Skeletal muscle cell (primary cell): ENCODE measurements around the gene DTD1.
A peak's percentile ranks its signal among the peaks of the same experiment; 100 is the strongest.

ENCODE experiments used
- DNase-seq: peaks from one replicate; pipeline ENCODE4 v3.0.0-alpha.2; 2010; ENCODE audit warnings: low read depth
- H3K4me3 ChIP-seq: 2 replicates; pipeline ENCODE4 v1.5.1; 2011; ENCODE audit warnings: low read depth, mild to moderate bottlenecking, control low read depth, low read length, moderate library complexity

DTD1 gene

DNA sequence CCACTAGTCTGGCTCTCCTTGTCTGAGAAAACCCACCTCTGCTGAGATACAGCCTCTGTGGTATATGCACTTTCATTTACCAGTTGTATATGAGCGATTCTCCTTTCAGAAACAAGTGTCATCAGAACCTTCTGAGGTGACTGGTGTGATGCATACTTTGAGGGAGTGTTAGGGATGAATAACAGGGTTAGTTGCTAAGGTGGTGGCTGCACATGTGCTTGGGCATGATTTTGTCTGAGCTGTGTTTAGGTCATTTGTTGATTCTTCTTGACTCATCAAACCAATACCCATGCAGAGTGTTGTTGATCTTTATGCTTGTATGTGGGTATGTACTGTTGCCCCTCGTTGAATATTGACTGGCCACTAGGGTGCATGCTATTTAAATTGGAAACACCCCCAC is 25.7 kb downstream of the DTD1 start:
- no peak for DNase-seq

DNA sequence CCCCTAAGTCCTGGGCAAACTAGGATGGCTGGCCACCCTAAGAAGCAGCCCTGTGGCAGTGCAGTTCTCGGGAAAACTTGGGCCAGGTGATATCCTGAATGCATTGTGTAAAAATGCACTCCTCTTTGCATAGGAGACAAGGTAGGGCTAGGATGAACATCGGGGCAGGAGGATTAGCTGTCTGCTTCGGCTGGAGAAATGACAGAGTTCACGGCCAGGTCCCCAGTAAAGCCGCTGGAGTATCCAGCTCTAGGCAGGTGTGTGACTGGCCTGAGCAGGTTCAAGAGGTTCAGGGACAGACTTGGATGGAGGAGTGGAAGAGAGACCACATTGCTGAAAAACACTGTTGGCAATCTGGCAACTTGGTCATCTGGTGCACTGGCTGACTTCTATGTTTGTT is 26.4 kb downstream of the DTD1 start:
- no peak for DNase-seq
- no peak overlapping the region for H3K4me3 ChIP-seq

More for the DNA sequence above, 25.7 kb downstream of the DTD1 start:
- no peak overlapping the region for H3K4me3 ChIP-seq

DNA sequence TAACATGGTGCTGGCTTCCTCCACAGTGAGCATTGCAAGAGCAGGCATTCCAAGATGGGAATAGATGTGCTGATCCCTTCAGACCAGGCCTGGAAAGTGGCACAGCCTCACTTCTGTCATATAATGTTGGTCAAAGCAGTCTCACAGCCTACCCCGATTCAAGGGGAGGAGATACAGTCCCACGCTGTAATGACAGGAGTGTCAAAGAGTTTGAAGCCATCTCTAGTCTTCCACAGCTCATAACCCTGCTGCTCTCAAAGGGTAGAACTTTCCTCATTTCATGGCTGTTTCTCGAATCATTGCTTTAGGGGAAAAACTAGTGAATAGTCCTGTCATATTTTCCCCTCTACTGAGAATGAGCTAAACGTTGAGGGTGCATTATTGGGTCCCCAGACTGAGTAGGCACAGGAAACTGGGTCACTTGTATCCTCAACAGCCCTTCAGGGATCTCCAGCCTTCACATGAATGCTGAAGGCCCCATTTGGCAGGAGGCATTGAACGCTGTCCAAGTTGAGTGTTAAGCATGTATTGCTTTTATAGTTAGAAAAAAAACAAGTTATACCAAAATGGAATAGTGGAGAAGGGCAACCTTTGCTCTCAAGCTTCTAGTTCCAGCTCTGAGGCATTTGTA is 27.3 kb downstream of the DTD1 start:
- no peak for DNase-seq
- no peak overlapping the region for H3K4me3 ChIP-seq

DNA sequence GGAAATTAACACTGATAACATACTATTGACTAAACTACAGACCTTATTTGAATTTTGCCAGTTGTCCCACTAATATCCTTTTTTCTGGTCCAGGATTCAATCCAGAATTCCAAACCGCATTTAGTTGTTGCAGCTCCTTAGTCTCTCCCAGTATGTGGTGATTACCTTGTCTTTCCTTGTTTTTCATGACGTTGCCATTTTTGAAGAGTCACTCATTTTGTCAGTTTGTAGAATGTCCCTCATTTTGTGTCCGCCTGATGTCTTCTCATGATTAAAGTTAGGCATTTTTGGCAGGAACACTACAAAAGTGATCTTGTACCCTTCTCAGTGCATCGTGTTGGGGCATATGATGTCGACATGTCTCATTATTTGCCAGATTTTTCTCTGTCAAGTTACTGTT is 33.1 kb downstream of the DTD1 start:
- H3K4me3 ChIP-seq: no peak overlapping the region
- no peak for DNase-seq

DNA sequence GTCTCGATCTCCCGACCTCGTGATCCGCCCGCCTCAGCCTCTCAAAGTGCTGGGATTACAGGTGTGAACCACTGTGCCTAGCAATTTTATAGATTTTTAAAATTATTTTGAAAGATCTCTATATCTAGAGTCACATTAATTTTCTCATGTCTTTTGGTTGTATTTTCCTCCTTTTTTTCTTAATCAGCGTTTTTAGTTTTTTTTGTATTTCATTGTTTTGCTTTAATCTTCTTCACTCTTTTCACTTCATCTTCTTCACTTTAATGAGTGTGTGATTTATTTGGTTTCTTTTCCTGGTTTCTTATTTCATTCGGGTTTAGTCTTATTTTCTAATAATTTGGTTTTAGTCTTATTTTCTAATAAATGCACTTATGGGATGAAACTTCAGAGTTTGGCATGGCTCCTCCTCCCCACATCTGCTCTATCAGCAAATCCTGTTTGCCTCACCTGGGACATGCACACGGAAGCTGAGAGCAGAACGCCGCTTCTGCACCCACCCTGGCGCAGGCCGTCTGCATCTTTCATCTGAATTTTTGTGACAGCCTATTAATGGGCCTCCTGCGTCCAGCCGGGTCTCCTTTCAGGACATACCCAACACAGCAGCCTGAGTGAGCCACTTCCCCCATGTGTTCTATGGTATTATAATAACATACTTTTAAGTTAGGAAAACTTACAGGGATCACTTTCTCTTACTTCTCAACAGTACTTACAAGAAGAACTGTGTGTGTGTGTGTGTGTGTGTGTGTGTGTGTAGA is 35.5 kb downstream of the DTD1 start:
- H3K4me3 ChIP-seq: no peak overlapping the region
- no peak for DNase-seq

DNA sequence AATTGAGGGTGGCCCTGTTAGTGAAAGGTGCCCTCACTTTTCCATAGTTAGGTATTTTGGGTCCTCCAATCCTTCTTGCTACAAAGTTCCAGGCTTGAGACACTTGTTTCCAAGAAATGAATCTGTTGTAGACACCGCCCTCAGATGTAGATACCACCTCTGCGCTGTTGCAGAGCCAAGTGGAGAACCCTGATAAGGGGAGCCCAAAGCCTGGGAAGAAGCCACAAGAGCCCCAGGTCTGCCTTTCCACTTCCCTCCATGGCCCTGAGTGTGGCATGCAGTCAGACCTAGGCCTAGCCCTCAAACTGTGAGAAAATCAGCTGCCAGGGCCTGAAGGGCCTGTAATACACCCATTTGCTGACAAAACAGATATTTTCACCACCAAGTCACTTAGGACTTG is 37.1 kb downstream of the DTD1 start:
- H3K4me3 ChIP-seq: no peak overlapping the region

DNA sequence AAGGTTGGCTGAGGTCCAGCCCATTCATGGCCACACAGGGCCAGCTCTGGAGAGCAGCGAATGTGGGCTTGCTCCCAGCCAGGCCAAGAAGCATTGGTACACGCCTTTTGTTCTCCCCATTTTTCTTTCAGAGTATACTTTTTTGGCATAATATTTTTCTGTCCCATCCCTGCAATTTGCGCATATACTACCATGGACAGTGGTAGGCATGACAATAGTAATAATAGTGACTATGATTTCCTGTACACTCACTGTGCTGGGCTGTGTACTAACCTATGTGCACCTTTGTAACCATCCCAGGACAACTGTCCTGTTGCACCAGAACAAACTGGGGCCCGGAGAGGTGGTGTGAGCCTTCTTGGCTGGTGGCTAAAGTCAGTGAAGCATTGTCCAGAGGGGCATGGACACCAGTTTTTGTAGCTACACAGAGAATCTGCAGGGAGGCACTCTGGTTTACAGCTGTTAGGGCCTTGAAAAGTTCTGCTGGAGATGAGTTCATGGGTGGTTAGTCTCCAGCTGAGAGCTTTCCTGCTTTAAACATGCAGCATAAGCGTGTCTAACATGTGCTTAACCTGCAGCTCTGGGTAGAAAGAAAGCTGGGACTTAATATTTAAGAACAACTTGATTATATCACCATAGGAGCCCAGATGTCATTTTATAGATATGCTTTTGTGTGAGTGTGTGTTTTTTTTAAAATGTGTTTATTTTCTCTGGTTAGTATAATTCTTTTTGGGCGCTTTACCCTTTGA is 38.2 kb downstream of the DTD1 start:
- no peak overlapping the region for H3K4me3 ChIP-seq
- no peak for DNase-seq

More for the DNA sequence above, 37.1 kb downstream of the DTD1 start:
- DNase-seq: no peak

DNA sequence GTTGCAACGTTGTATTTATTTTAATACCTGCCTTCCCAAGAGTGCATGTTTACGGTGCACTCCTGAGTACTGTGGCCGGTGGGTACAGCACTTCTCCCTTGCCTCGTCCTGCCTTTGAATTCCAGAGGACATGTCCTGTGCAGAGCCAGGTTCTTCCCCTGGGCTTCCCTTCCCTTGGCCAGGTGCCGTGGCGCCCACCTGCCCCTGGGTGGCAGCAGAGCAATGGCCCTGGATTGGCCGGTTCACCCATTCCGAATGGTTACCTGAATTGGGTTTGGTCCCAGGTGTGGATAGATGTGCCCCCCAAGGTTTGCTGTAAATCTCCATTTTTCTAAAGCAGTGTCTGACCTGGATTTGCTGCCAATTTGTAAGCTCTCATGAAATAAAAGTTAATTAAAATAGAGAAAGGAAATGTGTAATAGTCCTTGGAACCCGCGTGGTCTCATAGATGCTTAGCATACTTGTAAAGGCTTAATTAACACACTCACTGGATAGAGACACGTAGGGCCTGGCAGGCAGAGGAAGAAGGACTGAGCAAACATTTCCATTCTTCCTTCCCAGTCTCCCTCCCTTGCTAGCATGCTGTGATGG is 40.6 kb downstream of the DTD1 start:
- DNase-seq: no peak
- H3K4me3 ChIP-seq: no peak overlapping the region

DNA sequence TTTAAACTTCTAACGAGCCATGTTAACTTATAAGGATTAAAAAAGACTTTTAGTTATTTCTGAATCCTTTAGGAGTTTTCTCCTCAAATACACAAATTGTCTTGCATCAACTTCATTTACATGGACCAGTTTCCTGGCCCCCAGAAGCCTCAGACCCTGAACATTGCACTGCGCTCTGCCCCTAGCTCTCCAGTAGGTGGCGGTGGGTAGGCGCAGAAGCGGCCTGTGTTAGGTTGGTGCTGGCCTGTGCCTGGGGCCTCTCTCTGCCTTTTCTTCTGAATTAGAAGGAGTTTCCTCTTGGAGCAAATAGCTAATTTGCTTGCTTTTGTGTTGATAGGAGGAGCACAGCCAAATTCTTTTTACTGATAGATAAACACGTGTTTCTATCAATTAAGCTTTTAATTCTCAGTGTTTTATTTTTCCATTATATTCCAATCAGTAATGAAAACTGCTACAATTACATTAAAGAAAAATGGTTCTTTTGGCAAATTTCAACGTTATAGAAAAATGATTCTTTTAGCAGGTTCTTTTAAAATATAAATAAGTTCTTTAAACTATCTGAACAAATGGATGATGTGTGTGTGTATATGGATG is 44.4 kb downstream of the DTD1 start:
- no peak for DNase-seq
- H3K4me3 ChIP-seq: no peak overlapping the region

DNA sequence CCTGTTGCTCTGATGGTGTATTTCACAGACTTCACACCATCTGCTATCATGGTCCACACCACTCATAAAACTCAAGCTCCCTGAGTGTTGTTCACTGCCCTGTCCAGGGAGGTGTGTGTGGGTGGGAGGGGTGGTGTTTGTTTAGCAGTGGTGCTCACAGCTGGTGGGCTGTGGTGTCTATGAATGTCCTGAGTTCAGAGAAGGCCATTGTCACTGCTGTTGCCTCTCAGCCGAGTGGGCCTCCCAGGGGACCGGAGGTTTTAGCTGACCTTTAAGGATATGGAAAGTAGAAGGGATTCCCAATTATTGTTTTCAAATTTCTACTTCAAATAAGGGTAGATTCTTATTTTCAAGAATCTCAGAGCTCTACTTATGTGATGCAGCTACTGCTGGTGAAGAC is 45.6 kb downstream of the DTD1 start:
- no peak overlapping the region for H3K4me3 ChIP-seq
- DNase-seq: no peak

DNA sequence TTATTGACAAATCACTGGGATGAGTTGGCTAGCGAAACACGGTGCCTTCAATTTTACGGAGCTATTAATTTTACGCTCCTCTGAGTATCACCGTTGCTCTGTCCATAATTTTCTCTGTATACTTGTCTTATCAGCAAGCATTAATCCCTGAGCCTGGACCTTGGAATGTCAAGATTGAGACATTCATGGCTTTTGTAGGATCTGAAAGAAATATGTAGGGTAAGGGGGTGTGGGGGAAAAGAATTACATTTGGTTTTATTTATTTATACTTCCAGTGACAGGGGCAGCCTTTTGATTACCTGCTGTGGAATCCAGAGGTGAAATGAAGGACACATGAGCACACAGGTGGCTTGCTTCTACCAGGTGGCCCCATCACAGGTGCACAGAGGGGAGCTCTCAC is 46.6 kb downstream of the DTD1 start:
- H3K4me3 ChIP-seq: no peak overlapping the region
- DNase-seq: no peak

DNA sequence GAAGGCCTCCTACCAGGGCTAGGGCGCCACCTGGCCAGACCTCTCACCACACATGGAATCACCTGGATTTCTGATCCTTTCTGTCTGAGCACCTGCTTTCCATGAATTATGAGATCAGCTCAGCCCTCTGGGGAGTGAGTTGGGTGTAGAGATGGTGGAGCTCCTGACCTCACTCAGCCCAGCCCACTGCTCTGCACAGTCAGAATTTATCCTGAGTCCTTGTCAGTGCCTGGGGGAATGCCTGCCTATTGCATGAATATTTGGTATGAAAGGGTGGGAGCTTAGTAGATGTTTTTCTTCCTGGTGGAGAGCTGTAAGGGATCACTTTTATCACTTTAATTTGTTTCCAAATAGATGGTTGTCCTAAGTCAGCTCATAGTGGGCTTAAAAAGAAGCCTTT is 47.5 kb downstream of the DTD1 start:
- H3K4me3 ChIP-seq: no peak overlapping the region
- no peak for DNase-seq

DNA sequence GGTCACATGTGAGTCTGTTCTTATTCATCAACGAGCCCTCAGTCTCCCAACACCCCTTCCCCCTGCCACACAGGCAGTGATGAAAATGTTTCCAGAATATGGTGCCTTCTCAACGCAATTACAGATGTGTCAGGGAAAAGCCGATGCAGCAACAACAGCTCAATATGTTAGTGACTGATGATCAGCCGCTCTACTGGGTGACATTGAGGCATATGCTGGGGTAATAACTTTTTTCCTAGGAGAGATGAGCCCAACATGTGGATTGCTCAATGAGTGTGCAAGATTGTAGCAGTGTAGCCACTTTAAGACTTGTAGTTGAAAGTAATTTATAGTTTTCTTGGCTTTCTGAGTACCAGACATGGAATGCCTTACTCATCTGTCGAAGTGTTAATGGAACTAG is 49.4 kb downstream of the DTD1 start:
- peak; percentile 38 for DNase-seq
- H3K4me3 ChIP-seq: no peak overlapping the region

DNA sequence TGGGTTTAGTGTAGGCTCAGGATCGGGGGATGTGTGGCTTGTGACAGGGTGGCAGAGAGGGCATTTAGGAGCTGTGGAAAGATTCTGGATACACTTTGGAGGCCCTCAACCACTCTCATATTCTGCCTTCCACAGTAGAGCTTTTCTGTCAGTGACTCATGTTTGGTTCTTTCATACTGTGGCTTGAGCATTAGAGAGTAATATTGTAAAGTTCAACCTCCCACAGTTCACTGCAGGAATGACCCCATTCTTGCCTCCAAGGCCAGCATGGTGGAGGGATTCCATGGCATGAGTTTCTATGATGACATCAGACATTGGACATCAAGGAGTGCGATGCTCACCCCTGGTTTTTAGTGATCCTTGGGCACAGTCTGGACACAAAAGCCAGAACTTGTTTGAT is 50.9 kb downstream of the DTD1 start:
- H3K4me3 ChIP-seq: no peak overlapping the region
- no peak for DNase-seq

DNA sequence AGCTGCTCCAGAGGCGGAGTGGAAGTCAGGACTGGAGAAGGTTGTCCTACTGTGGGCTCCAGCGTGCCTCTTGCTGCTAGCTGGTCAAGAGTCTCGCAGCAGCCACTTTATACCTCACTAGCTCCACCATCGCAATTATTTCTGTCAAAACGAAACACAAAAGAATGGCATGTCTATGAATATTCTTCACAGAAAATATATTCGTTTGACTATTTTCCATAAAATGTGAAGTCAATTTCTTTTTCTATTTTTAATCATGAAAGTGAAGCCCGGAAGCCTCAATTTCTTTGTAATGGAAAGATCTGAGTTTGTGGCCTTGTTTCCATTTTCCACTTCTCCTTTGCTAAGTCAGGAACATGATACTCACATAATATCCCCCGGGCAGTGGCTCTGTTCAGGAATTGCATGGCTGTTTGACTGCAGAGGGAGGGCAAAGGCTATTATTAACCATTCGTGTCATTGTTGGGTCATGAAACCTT is 51.7 kb downstream of the DTD1 start:
- H3K4me3 ChIP-seq: no peak overlapping the region
- no peak for DNase-seq

DNA sequence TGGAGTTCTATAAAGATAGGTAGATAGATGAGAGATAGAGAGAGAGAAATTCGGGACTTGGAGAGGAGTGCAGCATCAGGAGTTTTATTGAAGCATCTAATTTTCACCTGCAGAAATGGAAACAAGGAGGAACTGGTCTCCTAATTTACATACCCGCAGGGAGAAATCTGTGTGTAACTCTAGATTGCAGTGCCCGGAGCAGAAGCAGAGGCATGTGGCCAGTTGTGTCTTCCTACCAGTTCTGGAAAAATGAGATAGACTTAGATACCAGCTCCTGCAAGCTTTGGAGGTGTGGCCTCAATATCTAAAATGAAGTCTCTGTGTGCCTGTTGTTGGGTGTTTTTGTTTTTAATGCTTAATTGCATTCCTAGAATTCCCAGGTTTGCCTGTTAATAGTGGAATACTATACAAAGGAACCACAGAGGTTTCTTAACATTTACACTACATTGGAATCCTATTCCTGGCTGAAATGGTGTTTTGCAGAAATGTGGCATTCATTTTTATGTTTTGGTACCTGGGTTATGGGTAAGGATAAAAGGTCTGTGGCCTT is 57.4 kb downstream of the DTD1 start:
- no peak overlapping the region for H3K4me3 ChIP-seq
- no peak for DNase-seq

DNA sequence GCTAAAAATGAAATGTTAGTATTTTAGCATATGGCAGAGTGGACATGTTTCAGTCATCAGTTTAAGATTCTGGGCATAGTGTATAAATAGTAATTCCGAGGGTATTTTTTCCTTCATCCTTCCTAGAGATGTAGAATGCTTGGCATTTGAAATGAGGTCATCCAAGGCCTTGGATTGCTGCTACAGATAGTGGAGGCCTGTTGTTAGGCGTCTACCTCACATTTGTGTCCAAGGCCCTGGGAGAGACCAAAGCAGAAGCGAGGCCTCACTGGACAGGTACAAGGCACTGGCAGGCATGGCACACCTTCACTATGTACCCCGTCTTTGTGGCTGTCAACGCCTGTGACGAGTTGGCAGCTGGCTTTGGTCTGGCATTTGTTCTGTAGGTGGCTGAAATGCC is 58.0 kb downstream of the DTD1 start:
- no peak for DNase-seq
- H3K4me3 ChIP-seq: no peak overlapping the region

DNA sequence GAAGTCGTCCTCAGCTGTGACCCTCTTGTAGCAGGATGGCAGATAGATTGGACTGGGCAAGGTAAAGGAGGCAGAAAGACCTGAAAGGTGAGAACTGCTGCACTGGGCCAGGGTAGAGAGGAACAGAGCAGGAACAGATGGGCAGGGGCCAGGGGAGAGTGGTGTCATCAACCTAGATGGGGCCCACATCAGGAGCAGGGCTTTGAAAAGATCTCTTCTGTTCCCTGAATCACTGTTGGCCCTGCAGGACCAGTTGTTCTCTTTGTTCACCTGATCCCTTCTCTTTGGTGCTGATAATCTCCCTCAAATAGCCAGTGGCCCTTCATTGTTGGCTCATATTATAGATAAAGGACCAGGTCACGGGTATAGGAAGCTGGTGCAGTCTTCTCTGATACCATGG is 59.9 kb downstream of the DTD1 start:
- DNase-seq: no peak
- no peak overlapping the region for H3K4me3 ChIP-seq

DNA sequence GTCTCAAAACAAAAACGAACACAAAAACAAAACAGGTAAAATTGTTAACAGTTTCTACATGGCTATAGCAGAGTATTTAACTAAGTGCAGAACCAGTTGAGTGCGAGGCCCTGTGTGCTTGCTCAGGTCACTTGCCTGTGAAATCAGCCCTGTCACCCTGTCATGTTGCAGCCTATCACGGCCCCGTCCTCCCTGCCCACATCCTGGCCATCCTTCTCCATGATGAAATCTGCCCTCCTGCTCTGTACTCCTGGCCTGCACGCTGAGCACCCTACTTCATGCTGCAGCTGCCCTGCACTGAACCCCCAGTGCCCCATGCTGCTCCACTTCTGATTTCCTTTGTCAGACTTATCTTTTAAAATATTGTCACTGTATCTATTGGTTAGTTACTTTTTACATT is 62.4 kb downstream of the DTD1 start:
- no peak for DNase-seq
- H3K4me3 ChIP-seq: no peak overlapping the region
